Loucy (cell line): ENCODE measurements around the gene FHIT.

Source experiments
- CTCF ChIP-seq: fragments of 200-600 bp; sonication (generic); conservative IDR thresholded peaks from 2 replicates; pipeline ENCODE4 v1.5.1; 2014; ENCODE audit warnings: mild to moderate bottlenecking, antibody characterized with exemption, low read length
- EZH2phosphoT487 ChIP-seq: fragments of 200-600 bp; IDR thresholded peaks from 2 replicates; pipeline ENCODE4 v1.6.1; 2018; ENCODE audit warnings: antibody characterized with exemption, mild to moderate bottlenecking, moderate library complexity, borderline replicate concordance

- TF ChIP-seq CTCF (no peak), EZH2phosphoT487 (no peak)
Observed at GRCh38 chr3:59865351-59865750, 1385.9 kb downstream of the FHIT start.
